ENCODE results near the gene SORCS1. TPM values are rescaled to one million over a fixed set of nuclear protein-coding genes. Genes with fewer than 3 reads are reported as not detected.

The SORCS1 gene
- total RNA-seq, 1 donor from 2014 or later: 1.1 TPM

DNA sequence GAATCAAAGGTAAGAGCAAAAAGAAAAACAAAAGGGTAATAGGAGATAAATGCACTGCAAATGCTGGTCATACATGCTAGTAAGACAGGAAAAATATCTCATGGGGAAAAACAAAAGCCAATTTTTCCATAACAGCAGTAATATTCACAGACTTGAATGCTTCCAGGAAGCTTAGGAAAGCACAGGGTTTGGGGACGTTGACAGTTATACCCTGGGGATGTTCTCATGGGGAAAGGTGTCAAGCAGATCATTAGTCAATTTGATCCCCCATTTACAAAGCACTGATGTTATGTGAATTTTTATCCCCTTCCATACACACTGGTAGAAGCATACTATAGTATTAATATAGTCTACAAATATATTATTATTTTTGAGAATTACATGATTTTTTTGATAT lies 232.7 kb downstream of the SORCS1 start:
- peaks cover 2% of the 10 kb centered on the region for H3K4me1 Mint-ChIP-seq (ENCODE audit: low read depth, unreplicated experiment)
- no peak overlapping the region for H3K4me3 ChIP-seq (ENCODE audit: insufficient read depth, low read depth, low read length)
- H3K27ac ChIP-seq (ENCODE audit: low read depth, low read length): no peak overlapping the region
- H3K79me2 ChIP-seq (ENCODE audit: insufficient read depth, low read length): no peaks in the 10 kb centered on the region
- H2AFZ ChIP-seq (ENCODE audit: low read depth, low read length): no peak overlapping the region
- no peaks in the 10 kb centered on the region for H3K9me3 Mint-ChIP-seq (ENCODE audit: unreplicated experiment)
- H3K4me1 ChIP-seq (ENCODE audit: insufficient read depth, low read length): no peaks in the 10 kb centered on the region
- H3K27ac Mint-ChIP-seq (ENCODE audit: unreplicated experiment): no peak overlapping the region
- H3K36me3 Mint-ChIP-seq (ENCODE audit: low read depth, unreplicated experiment): no peaks in the 10 kb centered on the region
- DNase-seq (ENCODE audit: low read depth): no peak
- no peaks in the 10 kb centered on the region for H3K27me3 Mint-ChIP-seq (ENCODE audit: low read depth, unreplicated experiment)
- H3K4me2 ChIP-seq (ENCODE audit: low read length): no peak overlapping the region
- no peak overlapping the region for H3K4me3 Mint-ChIP-seq (ENCODE audit: unreplicated experiment)
- no peak overlapping the region for H3K9ac ChIP-seq (ENCODE audit: low read length)
- no peaks in the 10 kb centered on the region for H4K20me1 ChIP-seq (ENCODE audit: insufficient read depth, low read length)
- no peaks in the 10 kb centered on the region for H3K36me3 ChIP-seq (ENCODE audit: insufficient read depth, low read length)
- no peaks in the 10 kb centered on the region for H3K27me3 ChIP-seq (ENCODE audit: insufficient read depth, low read length)
- no peaks in the 10 kb centered on the region for H3K9me3 ChIP-seq (ENCODE audit: insufficient read depth, low read depth, low read length)
- no peak for FAIRE-seq
- TF ChIP-seq EZH2 (IDR thresholded peaks at IDR 0.05; ENCODE audit: insufficient read depth, low read length): no peak
- TF ChIP-seq, protein P1, sequence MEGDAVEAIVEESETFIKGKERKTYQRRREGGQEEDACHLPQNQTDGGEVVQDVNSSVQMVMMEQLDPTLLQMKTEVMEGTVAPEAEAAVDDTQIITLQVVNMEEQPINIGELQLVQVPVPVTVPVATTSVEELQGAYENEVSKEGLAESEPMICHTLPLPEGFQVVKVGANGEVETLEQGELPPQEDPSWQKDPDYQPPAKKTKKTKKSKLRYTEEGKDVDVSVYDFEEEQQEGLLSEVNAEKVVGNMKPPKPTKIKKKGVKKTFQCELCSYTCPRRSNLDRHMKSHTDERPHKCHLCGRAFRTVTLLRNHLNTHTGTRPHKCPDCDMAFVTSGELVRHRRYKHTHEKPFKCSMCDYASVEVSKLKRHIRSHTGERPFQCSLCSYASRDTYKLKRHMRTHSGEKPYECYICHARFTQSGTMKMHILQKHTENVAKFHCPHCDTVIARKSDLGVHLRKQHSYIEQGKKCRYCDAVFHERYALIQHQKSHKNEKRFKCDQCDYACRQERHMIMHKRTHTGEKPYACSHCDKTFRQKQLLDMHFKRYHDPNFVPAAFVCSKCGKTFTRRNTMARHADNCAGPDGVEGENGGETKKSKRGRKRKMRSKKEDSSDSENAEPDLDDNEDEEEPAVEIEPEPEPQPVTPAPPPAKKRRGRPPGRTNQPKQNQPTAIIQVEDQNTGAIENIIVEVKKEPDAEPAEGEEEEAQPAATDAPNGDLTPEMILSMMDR (IDR thresholded peaks at IDR 0.05; ENCODE audit: insufficient read depth, low read depth, low read length): no peak

DNA sequence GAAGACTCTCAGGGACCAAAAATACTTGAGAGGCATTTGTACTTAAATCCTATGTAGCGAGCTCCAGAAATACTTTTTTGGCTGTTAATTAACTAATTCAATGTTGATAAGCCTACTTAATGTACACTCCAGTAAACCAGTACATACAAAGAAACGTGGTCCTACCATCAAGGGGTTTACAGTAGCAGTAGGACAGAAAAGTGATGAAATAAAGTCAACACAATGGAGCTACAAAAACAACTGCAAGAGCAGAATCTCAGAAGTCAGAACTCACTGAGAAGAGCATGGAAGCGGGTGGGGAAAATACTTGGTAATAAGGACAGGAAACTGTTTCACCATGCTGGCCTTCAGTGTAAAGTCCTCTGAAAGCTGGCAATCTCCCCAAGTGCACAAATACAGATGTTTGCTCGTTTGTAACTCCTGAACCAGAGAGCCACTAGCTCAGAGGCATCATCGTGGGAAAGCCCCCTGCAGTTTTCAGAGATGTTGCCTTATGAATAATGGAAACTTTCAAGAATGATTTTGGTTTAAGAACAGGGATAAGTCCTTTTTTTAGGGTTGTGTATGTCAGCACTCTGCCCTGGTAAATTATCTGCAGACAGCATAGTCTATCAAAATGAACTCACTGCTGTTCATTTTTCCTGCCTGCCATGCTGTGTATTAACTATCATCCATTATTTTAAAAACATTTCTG lies 233.2 kb downstream of the SORCS1 start:
- H3K36me3 Mint-ChIP-seq (ENCODE audit: low read depth, unreplicated experiment): no peaks in the 10 kb centered on the region
- DNase-seq (ENCODE audit: low read depth): no peak
- H3K27me3 Mint-ChIP-seq (ENCODE audit: low read depth, unreplicated experiment): no peaks in the 10 kb centered on the region
- H3K27ac ChIP-seq (ENCODE audit: low read depth, low read length): no peak overlapping the region
- H3K9me3 Mint-ChIP-seq (ENCODE audit: unreplicated experiment): no peaks in the 10 kb centered on the region
- no peak overlapping the region for H3K4me3 Mint-ChIP-seq (ENCODE audit: unreplicated experiment)
- H2AFZ ChIP-seq (ENCODE audit: low read depth, low read length): no peak overlapping the region
- no peaks in the 10 kb centered on the region for H3K79me2 ChIP-seq (ENCODE audit: insufficient read depth, low read length)
- no peaks in the 10 kb centered on the region for H4K20me1 ChIP-seq (ENCODE audit: insufficient read depth, low read length)
- H3K9me3 ChIP-seq (ENCODE audit: insufficient read depth, low read depth, low read length): no peaks in the 10 kb centered on the region
- H3K9ac ChIP-seq (ENCODE audit: low read length): no peak overlapping the region
- no peaks in the 10 kb centered on the region for H3K27me3 ChIP-seq (ENCODE audit: insufficient read depth, low read length)
- H3K27ac Mint-ChIP-seq (ENCODE audit: unreplicated experiment): no peak overlapping the region
- TF ChIP-seq, protein P1 (IDR thresholded peaks at IDR 0.05; ENCODE audit: insufficient read depth, low read depth, low read length): no peak
- TF ChIP-seq EZH2 (IDR thresholded peaks at IDR 0.05; ENCODE audit: insufficient read depth, low read length): no peak
- no peak for FAIRE-seq
- H3K4me3 ChIP-seq (ENCODE audit: insufficient read depth, low read depth, low read length): no peak overlapping the region
- H3K4me1 Mint-ChIP-seq (ENCODE audit: low read depth, unreplicated experiment): peaks cover 2% of the 10 kb centered on the region
- no peak overlapping the region for H3K4me2 ChIP-seq (ENCODE audit: low read length)
- no peaks in the 10 kb centered on the region for H3K36me3 ChIP-seq (ENCODE audit: insufficient read depth, low read length)
- no peaks in the 10 kb centered on the region for H3K4me1 ChIP-seq (ENCODE audit: insufficient read depth, low read length)

DNA sequence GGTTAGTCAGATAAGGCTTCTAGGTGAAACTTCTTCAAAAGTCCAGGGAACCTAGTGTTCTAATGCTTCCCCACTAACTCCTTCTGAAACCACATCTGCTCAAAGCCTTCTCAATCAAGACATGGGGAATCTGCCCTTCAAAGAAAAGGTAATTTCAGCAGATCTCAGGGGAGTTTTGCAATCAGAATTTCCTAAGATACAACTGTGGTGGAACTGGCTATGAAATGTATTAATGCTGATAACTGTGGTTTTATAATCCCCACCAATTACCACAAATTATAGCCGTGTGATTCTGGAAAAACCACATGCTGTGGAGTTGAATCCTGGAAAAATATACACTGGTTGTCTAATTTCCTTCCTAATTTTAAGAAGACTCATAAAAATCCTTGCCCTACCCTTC lies 233.8 kb downstream of the SORCS1 start:
- H4K20me1 ChIP-seq (ENCODE audit: insufficient read depth, low read length): no peaks in the 10 kb centered on the region
- Mint-ChIP-seq H3K36me3 (ENCODE audit: low read depth, unreplicated experiment) (no peaks in the 10 kb centered on the region), H3K9me3 (ENCODE audit: unreplicated experiment) (no peaks in the 10 kb centered on the region), H3K27ac (ENCODE audit: unreplicated experiment) (no peak overlapping the region), H3K27me3 (ENCODE audit: low read depth, unreplicated experiment) (no peaks in the 10 kb centered on the region), H3K4me3 (ENCODE audit: unreplicated experiment) (no peak overlapping the region), H3K4me1 (ENCODE audit: low read depth, unreplicated experiment) (peaks cover 2% of the 10 kb centered on the region)
- H3K9ac ChIP-seq (ENCODE audit: low read length): no peak overlapping the region
- TF ChIP-seq EZH2 (IDR thresholded peaks at IDR 0.05; ENCODE audit: insufficient read depth, low read length): no peak
- TF ChIP-seq, protein P1 (IDR thresholded peaks at IDR 0.05; ENCODE audit: insufficient read depth, low read depth, low read length): no peak
- H3K27me3 ChIP-seq (ENCODE audit: insufficient read depth, low read length): no peaks in the 10 kb centered on the region
- no peak for DNase-seq (ENCODE audit: low read depth)
- no peak overlapping the region for H3K27ac ChIP-seq (ENCODE audit: low read depth, low read length)
- no peaks in the 10 kb centered on the region for H3K36me3 ChIP-seq (ENCODE audit: insufficient read depth, low read length)
- H3K9me3 ChIP-seq (ENCODE audit: insufficient read depth, low read depth, low read length): no peaks in the 10 kb centered on the region
- no peak for FAIRE-seq
- no peak overlapping the region for H3K4me3 ChIP-seq (ENCODE audit: insufficient read depth, low read depth, low read length)
- H3K4me1 ChIP-seq (ENCODE audit: insufficient read depth, low read length): no peaks in the 10 kb centered on the region
- no peak overlapping the region for H2AFZ ChIP-seq (ENCODE audit: low read depth, low read length)
- no peaks in the 10 kb centered on the region for H3K79me2 ChIP-seq (ENCODE audit: insufficient read depth, low read length)
- H3K4me2 ChIP-seq (ENCODE audit: low read length): no peak overlapping the region
